Glomerular visceral epithelial cell (primary cell): Measurements from ENCODE around the gene DCAF6.
A peak's percentile ranks its signal among the peaks of the same experiment; 100 is the strongest.
"Not testable (repeated sequence)": the region's sequence is repeated elsewhere in the genome, so short reads cannot be mapped to it uniquely, and the experiment has no call there.

Experiments used
- DNase-seq: peaks from one replicate; pipeline ENCODE4 v3.0.0-alpha.2; 2016; ENCODE audit errors: extremely low spot score

The DCAF6 gene, protein sequence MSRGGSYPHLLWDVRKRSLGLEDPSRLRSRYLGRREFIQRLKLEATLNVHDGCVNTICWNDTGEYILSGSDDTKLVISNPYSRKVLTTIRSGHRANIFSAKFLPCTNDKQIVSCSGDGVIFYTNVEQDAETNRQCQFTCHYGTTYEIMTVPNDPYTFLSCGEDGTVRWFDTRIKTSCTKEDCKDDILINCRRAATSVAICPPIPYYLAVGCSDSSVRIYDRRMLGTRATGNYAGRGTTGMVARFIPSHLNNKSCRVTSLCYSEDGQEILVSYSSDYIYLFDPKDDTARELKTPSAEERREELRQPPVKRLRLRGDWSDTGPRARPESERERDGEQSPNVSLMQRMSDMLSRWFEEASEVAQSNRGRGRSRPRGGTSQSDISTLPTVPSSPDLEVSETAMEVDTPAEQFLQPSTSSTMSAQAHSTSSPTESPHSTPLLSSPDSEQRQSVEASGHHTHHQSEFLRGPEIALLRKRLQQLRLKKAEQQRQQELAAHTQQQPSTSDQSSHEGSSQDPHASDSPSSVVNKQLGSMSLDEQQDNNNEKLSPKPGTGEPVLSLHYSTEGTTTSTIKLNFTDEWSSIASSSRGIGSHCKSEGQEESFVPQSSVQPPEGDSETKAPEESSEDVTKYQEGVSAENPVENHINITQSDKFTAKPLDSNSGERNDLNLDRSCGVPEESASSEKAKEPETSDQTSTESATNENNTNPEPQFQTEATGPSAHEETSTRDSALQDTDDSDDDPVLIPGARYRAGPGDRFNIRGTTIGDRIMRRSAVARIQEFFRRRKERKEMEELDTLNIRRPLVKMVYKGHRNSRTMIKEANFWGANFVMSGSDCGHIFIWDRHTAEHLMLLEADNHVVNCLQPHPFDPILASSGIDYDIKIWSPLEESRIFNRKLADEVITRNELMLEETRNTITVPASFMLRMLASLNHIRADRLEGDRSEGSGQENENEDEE

DNA sequence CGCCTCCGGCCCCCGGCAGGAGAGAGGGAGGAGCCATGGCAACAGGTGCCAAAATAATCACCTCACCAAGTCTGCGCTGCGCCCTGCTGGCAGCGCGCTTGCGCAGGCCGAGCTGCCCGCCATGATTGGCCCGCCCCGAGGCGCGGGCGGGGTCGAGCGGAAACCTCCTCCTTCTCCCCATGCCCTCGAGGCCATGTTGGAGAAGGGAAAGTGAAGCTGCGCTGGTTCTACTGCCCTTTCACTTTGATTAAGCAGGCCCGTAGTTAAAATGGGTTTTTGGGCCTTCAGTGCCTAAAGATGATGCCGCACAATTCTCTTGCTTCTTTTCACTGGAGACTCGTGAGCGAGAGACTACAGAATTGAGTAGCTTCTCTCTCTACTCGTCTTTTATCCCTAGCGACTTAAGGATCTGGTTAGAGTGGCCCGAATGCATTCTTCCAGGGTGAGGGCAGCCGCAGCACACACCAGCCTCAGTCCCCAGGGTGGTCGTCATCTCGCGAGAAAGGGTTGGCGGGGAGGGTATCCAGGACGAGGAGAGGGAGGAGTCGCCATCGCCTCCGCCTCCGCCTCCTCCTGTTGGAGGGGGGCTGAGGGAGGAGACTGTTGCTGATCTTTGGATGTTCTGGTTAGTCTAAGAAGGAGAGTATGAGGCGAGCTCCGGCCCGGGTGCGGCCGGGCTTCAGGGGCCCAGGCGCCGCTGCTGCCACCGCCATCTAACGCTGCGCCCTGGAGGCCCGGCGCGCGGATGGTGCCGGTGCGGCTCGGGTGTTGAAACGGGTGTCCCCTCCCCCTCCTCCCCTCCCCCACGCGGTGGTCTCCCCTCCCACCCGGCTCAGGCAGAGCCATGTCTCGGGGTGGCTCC lies at the start of gene DCAF6:
DCAF6 (plus strand) TSS at position 616 of the 862 bp plus-strand sequence; CDS start at position 845, 229 bp downstream.
- peak; percentile 99 for DNase-seq

DNA sequence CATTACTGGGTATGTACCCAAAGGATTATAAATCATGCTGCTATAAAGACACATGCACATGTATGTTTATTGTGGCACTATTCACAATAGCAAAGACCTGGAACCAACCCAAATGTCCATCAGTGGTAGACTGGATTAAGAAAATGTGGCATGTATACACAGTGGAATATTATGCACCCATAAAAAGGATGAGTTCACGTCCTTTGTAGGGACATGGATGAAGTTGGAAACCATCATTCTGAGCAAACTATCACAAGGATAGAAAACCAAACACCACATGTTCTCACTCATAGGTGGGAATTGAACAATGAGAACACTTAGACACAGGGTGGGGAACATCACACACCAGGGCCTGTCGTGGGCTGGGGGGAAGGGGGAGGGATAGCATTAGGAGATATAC lies 49.3 kb upstream of the DCAF6 start:
- DNase-seq: not testable (repeated sequence)

DNA sequence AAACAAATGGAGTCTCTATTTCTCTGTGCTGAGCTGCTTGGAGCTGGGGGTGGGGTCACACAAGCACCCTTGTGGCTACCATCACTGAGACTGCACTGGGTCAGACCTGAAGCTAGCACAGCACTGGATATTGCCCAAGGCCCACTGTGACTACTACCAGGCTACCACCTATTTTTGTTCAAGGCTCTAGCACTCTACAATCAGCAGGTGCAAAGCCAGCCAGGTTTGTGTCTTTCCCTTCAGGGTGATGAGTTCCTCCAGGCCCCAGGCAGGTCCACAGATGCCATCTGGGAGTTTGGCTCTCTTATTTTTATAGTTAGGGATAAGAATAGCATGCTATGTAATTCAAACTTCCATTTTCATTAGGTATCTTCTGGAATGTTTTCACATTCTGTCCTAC lies 46.1 kb upstream of the DCAF6 start:
- no peak for DNase-seq

DNA sequence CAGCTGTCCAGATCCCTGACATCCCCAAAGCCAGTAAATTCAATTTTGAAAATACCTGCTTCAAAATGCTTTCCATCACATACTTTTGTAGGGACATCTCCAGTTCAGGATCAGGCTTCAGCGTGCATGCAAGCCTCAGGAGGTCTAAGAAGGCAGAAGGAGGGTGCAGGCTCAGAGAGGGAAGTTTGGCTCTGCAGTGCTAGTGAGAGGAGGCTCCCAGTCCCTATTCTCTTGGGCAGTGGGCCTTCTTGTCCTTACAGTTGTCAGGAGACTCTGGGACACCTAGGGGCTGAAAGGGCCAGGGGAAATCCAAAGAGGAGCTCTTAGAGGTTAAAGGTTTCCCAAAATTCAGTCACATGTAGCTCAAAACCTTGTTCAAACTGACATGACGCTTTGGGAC lies 42.7 kb upstream of the DCAF6 start:
- DNase-seq: no peak

DNA sequence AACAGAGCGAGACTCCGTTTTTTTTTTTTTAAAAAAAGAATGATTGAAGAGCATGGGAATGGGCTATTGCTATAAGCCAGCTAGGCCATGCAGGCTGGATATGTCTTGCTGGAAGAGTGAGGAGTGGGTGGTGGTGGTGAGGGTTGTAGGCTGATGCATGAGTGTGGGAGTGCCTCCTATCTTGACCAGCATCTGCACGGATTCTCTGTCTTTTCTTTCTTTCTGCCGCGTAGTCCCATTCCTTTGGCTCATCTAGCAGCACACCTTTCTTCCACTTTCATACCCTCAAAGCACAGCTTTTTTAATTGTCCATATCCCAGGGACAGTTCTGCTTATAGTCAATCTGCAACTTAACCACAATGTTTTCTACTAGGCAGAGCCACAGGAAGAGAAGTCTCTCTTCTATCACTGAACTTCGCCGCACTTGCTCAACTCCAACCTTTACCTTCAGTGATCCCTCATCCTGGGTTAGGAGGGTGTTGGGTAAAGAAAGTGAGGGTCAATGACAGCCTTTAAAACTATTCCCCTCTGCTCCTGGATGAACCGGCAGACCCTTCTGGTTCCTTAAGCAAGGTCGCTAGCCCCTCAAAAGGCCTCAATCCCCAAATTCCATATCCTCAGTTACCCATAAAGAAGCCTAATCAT lies 37.8 kb upstream of the DCAF6 start:
- DNase-seq: no peak

DNA sequence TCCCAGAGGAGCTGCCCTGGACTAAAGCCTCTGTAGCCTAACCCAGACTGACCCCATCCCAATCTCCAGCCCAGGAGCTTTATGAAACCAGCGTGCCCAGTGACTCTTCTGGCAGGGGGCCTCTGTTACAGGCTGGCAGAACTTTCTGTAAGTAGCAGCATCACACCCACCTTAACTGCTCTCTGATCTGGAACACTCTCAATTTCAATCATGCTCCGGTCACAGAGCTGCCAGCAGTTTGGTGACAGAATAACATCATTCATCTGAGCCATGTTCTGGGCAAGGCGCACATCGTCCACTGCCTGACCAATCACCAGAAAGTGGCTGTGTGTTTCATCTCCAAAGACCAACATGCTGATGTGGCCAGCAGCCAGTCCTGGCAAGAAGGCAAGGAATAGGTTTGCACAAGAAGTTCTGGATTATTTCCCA lies 37.2 kb upstream of the DCAF6 start:
- DNase-seq: no peak

DNA sequence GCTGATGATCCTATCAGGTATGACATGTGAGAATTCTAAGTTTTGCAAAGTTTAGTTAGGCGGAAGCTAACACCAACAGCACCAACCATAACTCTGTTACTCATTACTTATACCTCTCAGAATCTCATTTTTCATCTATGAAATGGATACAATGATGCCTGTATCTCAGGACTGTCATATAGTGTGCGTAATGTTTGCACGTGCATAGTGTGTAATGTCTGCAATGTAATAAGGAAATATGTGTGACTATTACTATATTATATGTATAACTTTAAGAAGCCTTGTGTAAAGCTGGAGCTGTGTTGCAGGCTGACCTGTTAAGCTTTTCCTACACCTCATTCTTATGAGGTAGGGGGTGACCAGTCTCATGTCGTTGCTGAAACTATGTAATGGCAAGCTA lies 35.6 kb upstream of the DCAF6 start:
- DNase-seq: no peak

DNA sequence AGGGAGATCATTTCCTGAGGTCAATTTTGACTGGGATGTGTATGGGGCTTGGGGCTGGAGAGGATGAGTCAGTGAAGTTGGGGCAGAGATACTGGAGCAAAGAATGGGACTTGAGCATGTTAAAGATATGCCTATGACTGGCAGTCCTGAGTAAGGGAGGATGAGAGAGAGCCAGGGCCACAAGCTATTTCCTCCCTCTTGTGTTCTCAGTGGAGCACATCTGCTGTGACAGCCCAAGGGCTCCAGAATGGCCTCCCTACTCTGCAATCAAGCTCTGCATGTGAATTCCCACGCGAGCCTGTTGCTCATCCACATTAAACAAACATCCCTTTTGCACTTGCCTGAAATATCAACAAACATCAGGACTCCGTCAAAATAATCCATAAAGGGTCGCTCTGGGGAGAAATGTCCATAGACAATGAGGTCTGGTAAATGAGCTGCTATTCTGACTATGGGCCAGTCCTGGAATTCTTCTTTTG lies 31.8 kb upstream of the DCAF6 start:
- peak; percentile 31 for DNase-seq

DNA sequence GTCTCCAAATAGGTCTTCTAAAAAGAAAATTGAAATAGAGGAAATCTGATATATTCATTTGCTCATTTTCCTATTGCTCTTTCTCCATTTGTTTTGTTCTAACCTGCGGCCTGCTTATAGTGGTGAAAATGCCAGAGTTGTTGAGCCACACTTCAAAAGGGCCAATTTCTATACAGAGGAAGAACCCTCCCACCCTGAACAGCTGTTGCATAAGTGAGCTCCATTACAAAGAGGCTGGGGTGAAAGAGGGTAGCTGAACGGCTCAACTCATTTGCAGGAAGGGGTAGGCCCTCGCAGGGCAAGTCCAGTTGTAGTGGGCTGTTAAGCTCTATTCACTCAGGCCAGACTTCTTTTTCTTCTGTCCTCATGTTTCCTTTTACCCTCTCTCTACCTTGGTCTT lies 31.3 kb upstream of the DCAF6 start:
- DNase-seq: no peak

DNA sequence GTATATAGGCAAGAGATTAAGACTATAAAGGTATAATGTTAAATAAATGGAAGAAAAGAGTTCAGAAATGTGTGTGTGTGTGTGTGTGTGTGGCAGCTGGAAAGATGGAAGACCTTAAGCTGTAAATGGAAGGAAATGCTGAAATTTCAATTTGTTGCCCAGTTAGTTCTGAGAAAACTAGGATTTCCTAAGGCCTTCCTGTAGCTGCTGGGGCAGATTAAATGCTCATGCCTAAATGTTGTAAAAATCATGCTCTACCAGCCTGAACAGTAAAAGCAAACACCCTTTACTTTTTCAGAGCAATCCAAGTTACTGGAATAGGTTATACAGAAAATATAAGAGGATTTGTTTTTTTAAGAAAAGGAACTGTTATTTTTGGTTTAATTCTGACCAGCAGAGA lies 30.8 kb upstream of the DCAF6 start:
- no peak for DNase-seq

DNA sequence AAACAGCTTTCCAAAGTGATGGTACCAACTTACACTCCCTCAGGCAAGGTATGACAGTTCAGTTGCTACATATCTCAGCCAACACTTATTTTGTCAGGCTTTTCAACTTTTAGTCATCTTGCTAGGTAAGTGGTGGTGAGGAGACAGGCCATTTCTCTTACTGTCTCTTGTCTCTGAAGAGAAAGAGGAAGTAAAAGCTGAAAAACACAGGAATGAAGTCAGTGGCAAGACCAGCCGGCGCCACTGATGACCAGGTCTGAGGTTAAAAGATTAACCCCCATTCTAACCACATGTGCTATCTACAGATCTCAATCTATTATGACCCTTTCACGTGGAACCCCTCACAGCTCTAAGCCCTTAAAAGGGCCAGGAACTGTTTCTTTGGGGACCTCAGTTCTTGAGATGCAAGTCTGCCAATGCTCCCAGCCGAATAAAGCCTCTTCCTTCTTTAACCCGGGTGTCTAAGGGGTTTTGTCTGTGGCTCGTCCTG lies 26.7 kb upstream of the DCAF6 start:
- peak; percentile 23 for DNase-seq

DNA sequence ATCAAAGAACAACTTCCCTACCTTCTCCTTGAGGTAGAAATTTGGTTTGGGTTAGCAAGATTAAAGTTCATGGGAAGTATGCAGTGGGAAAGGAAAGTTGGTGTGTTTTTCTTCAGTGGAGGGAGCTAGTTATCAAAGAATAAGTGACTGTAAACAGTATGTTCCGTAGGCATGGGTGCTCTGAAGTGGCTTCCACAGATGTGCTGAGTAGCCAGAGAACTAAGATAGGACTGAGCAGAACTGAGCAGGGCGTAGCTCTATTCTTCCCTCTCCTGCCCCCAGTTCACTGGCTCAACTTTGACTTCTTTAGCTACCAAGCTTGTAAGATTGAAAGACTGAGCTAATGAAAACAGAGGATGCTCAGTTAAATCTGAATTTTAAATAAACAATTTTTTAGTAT lies 26.0 kb upstream of the DCAF6 start:
- DNase-seq: no peak

DNA sequence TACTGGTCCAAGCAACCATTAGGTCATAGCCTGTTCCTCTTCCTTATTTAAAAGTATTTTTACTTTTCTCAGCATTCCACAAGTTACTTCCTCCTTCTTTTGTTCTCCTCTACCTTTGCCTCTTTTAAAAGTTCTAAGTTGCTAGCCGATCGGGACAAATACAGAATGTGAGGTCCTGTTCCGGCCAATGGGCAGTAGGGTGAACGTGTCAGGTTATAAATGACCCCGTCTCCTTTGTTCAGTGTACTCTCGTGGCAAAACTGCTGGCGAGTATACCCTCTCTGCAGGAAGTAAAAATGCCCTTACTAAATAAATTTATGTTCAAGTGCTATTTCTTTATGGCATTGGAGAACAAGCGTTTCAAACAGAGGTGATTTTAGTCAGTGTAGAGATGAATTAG lies 25.1 kb upstream of the DCAF6 start:
- no peak for DNase-seq

DNA sequence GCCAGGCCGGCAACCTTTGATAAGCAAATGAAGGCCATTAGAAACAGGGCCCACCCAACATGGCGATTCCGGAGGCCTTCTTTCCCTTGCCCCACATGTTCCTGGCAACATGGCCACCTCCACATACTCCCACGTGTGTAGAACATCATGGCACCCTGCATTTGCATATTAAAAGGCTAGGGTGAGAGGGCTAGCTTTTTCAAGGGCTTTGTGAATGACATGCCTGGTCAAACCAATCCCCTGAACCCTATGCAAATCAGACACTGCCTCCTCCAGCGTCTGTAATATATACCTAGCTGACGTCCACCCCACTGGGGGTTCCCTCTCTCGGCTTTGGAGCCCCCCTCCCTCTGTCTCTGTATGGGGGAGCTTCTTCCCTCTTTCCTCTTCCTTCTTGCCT lies 24.2 kb upstream of the DCAF6 start:
- DNase-seq: no peak

DNA sequence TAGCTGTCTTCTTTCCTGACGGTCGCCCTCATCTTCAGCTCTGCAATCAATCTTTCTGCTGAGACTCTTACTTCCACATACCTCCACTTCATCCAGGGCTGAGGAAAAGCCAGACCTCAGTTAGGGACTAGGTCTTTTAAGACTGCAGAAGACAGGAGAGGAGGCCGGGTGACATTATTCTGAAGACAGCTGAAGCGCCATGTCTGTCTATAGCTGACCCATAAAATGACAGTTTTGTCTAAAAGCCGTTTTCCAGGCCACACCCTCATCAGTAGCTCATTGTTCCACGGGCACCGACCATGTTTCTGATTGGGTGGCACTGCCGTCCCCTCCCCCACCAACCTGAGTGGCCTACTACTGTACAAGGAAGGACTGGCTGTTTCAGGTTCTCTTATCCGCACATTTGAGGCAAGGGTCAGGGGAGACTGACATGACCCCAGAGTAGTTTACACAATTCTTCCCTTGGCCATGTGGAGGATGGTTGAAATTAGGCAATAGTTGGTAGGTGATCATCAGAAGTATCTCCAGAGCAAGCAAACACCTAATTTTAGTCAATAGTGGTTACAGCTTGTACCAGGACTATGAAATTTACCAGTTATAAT lies 22.5 kb upstream of the DCAF6 start, which contains the start of gene ADCY10:
ADCY10 (minus strand) TSS at position 240 of the 602 bp plus-strand sequence. CDS start 8,994 bp downstream, outside the sequence.
- no peak for DNase-seq

DNA sequence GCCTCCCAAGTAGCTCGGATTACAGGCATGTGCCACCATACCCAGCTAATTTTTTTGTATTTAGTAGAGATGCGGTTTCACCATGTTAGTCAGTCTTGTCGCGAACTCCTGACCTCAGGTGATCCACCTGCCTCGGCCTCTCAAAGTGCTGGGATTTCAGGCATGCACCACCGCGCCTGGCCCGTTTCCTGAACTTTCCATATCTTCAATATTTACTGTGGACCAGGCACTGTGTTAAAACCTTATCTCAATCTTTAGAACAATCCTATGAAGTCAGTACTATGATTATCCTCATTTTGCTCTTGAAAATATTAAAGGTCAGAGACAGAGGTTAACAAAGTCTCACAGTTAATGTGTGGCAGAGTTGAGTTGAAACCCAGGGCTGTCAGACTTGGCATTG lies 20.9 kb upstream of the DCAF6 start:
- no peak for DNase-seq

DNA sequence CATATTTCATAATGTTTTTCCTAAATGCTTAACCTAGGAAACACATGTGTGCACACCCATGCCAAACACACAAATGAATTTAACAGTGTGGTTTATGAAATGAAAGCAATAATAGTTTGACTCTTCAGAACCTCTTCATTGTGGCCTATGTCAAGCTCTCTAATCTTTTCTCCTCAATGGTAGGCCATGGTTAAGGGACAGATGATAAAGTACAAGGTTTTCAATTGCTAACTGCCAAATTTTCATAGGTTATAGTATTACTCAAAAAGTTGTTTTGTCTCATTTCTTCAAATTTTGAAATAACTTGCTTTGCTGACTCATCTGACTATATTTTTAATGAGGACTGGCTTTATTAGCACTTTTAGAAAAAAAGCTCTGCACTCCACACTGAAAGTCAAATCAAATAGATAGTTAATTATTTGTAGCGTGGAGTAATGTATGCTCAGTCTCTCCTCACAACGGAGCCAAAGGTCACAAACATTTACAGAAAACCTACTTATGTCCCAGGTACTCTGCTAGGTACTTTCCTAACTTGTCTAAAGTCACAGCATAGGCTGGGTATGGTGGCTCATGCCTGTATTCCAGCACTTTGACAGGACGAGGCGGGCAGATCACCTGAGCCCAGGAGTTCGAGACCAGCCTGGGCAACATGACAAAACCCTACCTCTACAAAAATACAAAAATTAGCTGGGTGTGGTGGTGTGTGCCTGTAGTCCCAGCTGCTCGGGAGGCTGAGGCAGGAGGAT lies 19.5 kb upstream of the DCAF6 start:
- no peak for DNase-seq

DNA sequence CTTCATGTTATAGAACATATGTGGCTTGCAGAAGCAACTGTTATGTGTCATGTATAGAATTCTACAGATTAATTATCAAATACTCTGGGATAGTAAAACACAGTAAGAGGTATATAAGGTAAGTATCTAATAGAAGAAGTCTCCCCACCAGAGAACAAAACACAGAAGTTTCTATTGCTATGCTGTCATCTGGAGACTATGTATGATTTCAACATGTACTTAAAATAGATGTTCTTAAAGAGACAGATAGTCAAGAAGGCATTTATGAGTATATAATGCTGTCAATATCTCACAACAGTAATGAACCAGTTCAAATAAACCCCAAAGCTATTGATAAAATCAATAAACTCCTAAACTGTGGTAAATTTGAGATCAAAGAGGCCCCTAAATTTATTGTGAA lies 14.5 kb upstream of the DCAF6 start:
- no peak for DNase-seq

DNA sequence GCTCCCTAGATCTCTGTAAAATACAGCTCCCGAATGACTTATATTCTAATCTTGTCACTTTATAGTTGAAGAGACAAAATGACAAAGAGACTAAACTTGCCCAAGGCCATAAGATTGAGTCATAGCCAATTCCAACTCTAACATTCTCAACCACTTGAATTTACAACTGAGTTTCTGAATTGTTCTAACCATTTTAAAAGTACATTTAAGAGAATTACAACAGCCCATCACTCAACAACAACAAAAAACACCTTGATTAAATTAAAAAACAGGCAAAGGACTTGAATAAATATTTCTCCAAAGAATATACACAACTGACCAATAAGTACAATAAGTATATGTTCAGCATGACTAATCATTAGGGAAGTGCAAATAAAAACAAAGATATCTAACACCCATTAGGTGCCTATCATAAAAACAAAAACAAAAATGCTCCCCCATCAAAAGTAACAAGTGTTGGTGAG lies 13.8 kb upstream of the DCAF6 start:
- no peak for DNase-seq
